Gastrocnemius medialis (tissue), 4 donors: ENCODE data around the gene METAP1D. TPM values are rescaled to one million over a fixed set of nuclear protein-coding genes. Genes with fewer than 3 reads are reported as not detected.

ENCODE experiments used
- ATAC-seq, 2 donors: fragments of 150-250 bp; one replicate each; pipeline ENCODE4 v1.9.1; 2016
- DNase-seq, 2 donors: peaks; one replicate each; pipeline ENCODE4 v3.0.0-alpha.2; 2019
- H3K27ac ChIP-seq, 4 donors: fragments of 200-600 bp; sonication (generic); 1 replicate in 1 of 4; 2 replicates in 3 of 4; pipeline ENCODE4 v1.5.1; 2016 to 2018; ENCODE audit warnings: mild to moderate bottlenecking in 2 of 4, moderate library complexity in 1 of 4
- H3K27me3 ChIP-seq, 3 donors: fragments of 200-600 bp; sonication (generic) in 2 of 3; 1 replicate in 1 of 3; 2 replicates in 2 of 3; pipeline versions ENCODE4 v1.5.1 to v1.6.0; 2016 to 2019; ENCODE audit warnings: mild to moderate bottlenecking in 1 of 3, moderate library complexity in 1 of 3
- H3K36me3 ChIP-seq, 2 donors: fragments of 200-600 bp; sonication (generic) in 1 of 2; one replicate each; pipeline ENCODE4 v1.5.1; 2017 to 2018
- H3K4me1 ChIP-seq, 2 donors: fragments of 200-600 bp; sonication (generic) in 1 of 2; one replicate each; pipeline ENCODE4 v1.5.1; 2016 to 2017; ENCODE audit warnings: mild to moderate bottlenecking in 2 of 2
- H3K4me3 ChIP-seq, 4 donors: fragments of 200-600 bp; sonication (generic) in 3 of 4; 1 replicate in 1 of 4; 2 replicates in 3 of 4; pipeline ENCODE4 v1.5.1; 2016 to 2019; ENCODE audit warnings: mild to moderate bottlenecking in 2 of 4
- H3K9me3 ChIP-seq, 3 donors: fragments of 200-600 bp; sonication (generic) in 2 of 3; 1 replicate in 1 of 3; 2 replicates in 2 of 3; pipeline ENCODE4 v1.5.1; 2016 to 2019
- POLR2A ChIP-seq, 2 donors: fragments of 450-650 bp; IDR thresholded peaks; one replicate each; pipeline ENCODE4 v1.6.1; 2017; ENCODE audit warnings: antibody characterized with exemption in 2 of 2, mild to moderate bottlenecking in 2 of 2, moderate library complexity in 2 of 2
- in situ Hi-C, 4 donors: fragments of 200-750 bp; cut with MboI; loops; one replicate each; pipeline versions ENCODE4 v1.15.0 to v1.8.0; 2017; ENCODE audit warnings: low sequenced_read_pairs in 4 of 4
- intact Hi-C: fragments of 100-400 bp; cut with DNase I; formaldehyde crosslinking; loops from one replicate; pipeline ENCODE4 v1.15.1; 2023; ENCODE audit warnings: low total_unique reads
- total RNA-seq, 4 donors: library from RNA; depleted of rRNA; stranded (reverse); fragments of >200 nt; gene quantifications; one replicate each; pipeline versions ENCODE4 v1.1.0 to v1.2.3, GENCODE V29; 2016
- TF ChIP-seq, protein P1 (sequence below), 5 experiments: fragments of 450-650 bp in 3 of 5; fragments of 200-600 bp in 2 of 5; sonication (generic) in 2 of 5; IDR thresholded peaks in 4 of 5; conservative IDR thresholded peaks in 1 of 5; 1 replicate in 4 of 5; 2 replicates in 1 of 5; pipeline ENCODE4 v1.5.1; 2016 to 2019; ENCODE audit warnings: antibody characterized with exemption in 5 of 5, mild to moderate bottlenecking in 3 of 5, moderate library complexity in 3 of 5

The METAP1D gene
- total RNA-seq, 4 donors from 2014 or later, result 4.3 to 14.3 (median 9.7) TPM

DNA sequence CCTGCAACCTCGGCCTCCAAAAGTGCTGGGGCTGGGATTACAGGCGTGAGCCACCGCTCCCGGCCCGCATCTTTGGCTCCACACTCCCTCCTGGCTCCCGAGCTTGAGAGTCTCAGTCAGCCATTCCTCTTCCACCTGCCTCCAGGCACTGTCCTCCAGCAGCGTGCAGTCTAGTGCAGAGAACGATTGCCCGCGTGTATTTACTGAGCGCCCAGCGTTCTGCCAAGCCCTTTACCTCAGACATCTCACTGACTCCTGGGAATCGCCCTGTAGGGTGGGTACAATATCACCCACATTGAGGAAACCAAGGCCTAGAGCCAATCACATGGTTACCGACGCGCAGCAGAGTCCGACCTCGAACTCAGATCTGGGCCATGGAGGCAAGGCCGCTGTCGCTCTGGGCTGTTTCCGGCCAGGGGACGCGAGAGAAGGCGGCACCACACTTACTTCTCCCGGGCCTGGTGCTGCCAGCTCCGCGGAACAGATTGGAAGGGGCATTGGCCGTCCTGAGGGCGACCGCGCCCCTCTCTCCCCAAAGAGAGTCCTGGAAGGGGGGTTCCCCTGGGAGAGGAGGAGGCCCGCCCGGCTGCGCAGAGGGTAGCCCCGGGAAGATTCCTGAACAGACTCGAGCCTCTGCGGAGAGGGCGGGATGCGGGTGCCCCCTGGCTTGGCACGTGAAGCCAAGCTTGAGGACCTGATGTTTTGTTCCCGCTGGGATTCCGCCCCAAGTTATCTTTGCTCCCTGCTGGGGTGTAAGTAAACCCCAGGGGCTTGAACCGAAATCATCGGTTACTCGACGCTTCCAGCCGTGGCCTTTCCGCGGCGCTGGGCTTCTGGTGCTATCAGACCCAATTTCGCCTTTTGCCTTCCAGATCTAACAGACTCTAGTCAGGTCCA is 108.2 kb downstream of the METAP1D start:
- H3K4me3 ChIP-seq, result peak overlapping the region in 1 of 4 donors; percentile 17
- in situ Hi-C loops (loop anchor here (10.0 to 25.0 kb wide), 5 partner anchors 296 to 521 kb away; no protein-coding TSS in a partner anchor), intact Hi-C loops (loop anchor here (5.0 to 10.0 kb wide), 2 partner anchors 153 to 511 kb away; no protein-coding TSS in a partner anchor)
- no peaks in the 10 kb centered on the region for H3K36me3 ChIP-seq
- H3K4me1 ChIP-seq, result peaks cover 4 to 13% of the 10 kb centered on the region in 2 donors
- H3K27ac ChIP-seq, result no peak overlapping the region
- peaks cover 61 to 63% (median 62%) of the 10 kb centered on the region in 3 donors for H3K27me3 ChIP-seq
- H3K9me3 ChIP-seq, result no peaks in the 10 kb centered on the region
- TF ChIP-seq, protein P1, sequence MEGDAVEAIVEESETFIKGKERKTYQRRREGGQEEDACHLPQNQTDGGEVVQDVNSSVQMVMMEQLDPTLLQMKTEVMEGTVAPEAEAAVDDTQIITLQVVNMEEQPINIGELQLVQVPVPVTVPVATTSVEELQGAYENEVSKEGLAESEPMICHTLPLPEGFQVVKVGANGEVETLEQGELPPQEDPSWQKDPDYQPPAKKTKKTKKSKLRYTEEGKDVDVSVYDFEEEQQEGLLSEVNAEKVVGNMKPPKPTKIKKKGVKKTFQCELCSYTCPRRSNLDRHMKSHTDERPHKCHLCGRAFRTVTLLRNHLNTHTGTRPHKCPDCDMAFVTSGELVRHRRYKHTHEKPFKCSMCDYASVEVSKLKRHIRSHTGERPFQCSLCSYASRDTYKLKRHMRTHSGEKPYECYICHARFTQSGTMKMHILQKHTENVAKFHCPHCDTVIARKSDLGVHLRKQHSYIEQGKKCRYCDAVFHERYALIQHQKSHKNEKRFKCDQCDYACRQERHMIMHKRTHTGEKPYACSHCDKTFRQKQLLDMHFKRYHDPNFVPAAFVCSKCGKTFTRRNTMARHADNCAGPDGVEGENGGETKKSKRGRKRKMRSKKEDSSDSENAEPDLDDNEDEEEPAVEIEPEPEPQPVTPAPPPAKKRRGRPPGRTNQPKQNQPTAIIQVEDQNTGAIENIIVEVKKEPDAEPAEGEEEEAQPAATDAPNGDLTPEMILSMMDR (IDR thresholded peaks at IDR 0.05 in 4 of 5, conservative IDR thresholded peaks at IDR 0.05 in 1 of 5), result no peak
- DNase-seq (no peak), ATAC-seq (no peak)

DNA sequence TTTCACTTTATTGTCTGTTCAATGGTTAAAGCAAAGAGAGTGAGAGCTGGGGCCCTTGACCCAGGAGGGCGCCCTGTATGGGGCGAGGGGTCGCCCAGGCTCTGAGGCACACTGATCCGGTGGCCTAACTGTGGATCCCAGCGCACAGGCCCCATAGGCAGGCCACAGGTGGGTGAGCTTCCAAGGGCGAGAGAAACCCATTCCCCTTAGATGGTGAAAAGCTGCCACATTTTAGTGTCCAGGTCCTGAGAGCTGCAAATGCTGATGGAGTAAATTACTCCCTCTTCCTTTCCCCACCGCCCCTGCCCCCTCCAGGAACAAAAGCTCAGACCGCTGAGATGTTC is 108.8 kb downstream of the METAP1D start:
- intact Hi-C loops (loop anchor here (5.0 to 10.0 kb wide), 2 partner anchors 154 to 511 kb away; no protein-coding TSS in a partner anchor), in situ Hi-C loops (loop anchor here (10.0 to 25.0 kb wide), 5 partner anchors 296 to 521 kb away; no protein-coding TSS in a partner anchor)
- DNase-seq (no peak), ATAC-seq (no peak)
- Histone ChIP-seq H3K27me3 (peaks cover 55 to 56% (median 56%) of the 10 kb centered on the region in 3 donors), H3K36me3 (no peaks in the 10 kb centered on the region), H3K4me3 (peak overlapping the region in 1 of 4 donors; percentile 17), H3K4me1 (peaks cover 4 to 12% of the 10 kb centered on the region in 2 donors), H3K27ac (no peak overlapping the region), H3K9me3 (no peaks in the 10 kb centered on the region)
- TF ChIP-seq, protein P1 (IDR thresholded peaks at IDR 0.05 in 4 of 5, conservative IDR thresholded peaks at IDR 0.05 in 1 of 5), result no peak
- TF ChIP-seq POLR2A (IDR thresholded peaks at IDR 0.05), result no peak

DNA sequence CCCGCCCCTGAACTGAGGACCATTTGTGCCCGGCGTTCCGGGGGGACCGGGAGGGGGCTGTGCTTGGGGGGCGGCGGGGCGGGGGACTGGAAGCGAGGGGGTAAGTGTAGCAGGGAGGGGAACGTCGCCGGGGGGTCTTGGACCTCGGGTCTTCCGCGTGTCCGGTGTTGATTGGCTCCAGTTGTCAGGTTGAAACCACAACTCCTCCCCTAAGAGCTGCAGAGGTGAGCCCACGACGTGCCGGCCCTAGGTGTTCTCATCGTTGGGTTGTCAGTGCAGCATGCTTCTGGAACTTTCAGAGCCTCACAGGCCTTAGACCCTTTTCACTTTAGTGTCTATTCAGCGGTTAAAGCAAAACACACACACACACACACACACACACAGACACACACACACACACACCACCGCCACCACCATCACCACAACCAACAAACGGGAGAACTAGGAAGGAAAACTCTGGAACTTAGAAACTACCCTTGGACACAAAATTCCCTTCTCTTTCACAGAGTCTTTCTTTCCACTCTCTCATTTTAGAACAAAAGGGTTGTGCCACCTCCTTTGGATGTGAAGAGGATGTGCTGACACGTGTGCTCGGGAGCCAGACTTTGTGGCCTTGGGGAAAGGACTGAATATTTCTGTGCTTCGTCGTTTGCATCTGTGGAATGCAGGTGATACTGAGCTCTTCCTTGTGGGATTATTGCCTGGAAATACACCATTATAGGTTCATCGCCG is 109.7 kb downstream of the METAP1D start:
- DNase-seq (no peak), ATAC-seq (no peak)
- no peaks in the 10 kb centered on the region for H3K9me3 ChIP-seq
- intact Hi-C loops, result loop anchor here (5.0 to 10.0 kb wide), 2 partner anchors 155 to 512 kb away; no protein-coding TSS in a partner anchor
- peaks cover 4 to 12% of the 10 kb centered on the region in 2 donors for H3K4me1 ChIP-seq
- no peak overlapping the region for H3K27ac ChIP-seq
- peaks cover 46 to 48% (median 47%) of the 10 kb centered on the region in 3 donors for H3K27me3 ChIP-seq
- TF ChIP-seq, protein P1 (IDR thresholded peaks at IDR 0.05 in 4 of 5, conservative IDR thresholded peaks at IDR 0.05 in 1 of 5), result no peak
- TF ChIP-seq POLR2A (IDR thresholded peaks at IDR 0.05), result no peak
- no peaks in the 10 kb centered on the region for H3K36me3 ChIP-seq
- no peak overlapping the region for H3K4me3 ChIP-seq
- in situ Hi-C loops, result loop anchor here (10.0 to 25.0 kb wide), 5 partner anchors 297 to 522 kb away; no protein-coding TSS in a partner anchor

DNA sequence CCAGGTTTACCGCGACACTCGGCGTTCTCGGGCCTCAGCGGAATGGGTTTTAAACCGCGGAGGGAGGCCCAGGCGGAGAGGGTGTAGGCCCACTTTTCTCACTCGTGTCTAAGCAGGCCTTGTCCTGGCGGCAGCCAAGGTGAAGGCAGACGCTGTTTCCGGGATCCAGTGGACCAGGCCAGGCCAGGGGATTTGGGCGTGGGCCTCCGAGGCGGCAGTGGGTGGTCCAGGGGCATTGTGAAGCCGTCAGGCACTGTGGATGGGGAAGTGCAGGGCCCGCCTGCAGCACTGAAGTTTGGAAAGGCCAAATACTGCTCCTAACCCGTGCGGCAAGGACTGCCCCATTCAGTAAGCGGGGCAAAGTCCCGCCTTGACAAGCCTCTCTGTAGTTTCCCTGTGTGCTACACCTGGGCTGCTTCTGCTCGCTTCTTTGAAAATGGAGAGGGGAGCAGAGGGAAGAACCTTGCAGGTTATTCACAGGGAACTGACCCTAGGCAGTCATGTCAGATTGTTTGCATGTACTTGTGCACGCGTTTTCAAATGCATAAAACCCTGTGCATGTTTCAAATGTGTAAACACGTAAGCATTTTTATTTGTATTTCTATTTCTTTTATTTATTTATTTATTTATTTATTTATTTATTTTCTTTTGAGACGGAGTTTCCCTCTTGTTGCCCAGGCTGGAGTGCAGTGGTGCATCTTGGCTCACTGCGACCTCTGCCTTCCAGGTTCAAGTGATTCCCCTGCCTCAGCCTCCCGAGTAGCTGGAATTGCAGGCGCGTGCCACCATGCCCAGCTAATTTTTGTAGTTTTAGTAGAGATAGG is 110.4 kb downstream of the METAP1D start:
- DNase-seq (no peak), ATAC-seq (no peak)
- peaks cover 4 to 12% of the 10 kb centered on the region in 2 donors for H3K4me1 ChIP-seq
- no peaks in the 10 kb centered on the region for H3K9me3 ChIP-seq
- TF ChIP-seq, protein P1 (IDR thresholded peaks at IDR 0.05 in 4 of 5, conservative IDR thresholded peaks at IDR 0.05 in 1 of 5), result no peak
- TF ChIP-seq POLR2A (IDR thresholded peaks at IDR 0.05), result no peak
- no peaks in the 10 kb centered on the region for H3K36me3 ChIP-seq
- in situ Hi-C loops, result loop anchor here (10.0 to 25.0 kb wide), 5 partner anchors 298 to 523 kb away; no protein-coding TSS in a partner anchor
- intact Hi-C loops, result loop anchor here (5.0 to 10.0 kb wide), 2 partner anchors 155 to 513 kb away; no protein-coding TSS in a partner anchor
- no peak overlapping the region for H3K27ac ChIP-seq
- H3K27me3 ChIP-seq, result peaks cover 38 to 40% (median 39%) of the 10 kb centered on the region in 3 donors
- H3K4me3 ChIP-seq, result no peak overlapping the region
